Dendritic cell treated with granulocyte-macrophage colony-stimulating factor and Interleukin-4, amounts not matched to agents 40 ng/mL and 50 ng/mL, for 4 days (primary cell): ENCODE results near the gene MT1E.

Experiments used
- H3K27ac Mint-ChIP-seq: one replicate; pipeline ENCODE4 v1.8.0; 2022; ENCODE audit warnings: mild to moderate bottlenecking, mixed read lengths
- H3K27me3 Mint-ChIP-seq: one replicate; pipeline ENCODE4 v1.8.0; 2022; ENCODE audit warnings: mild to moderate bottlenecking, mixed read lengths
- H3K36me3 Mint-ChIP-seq: one replicate; pipeline ENCODE4 v1.8.0; 2022; ENCODE audit warnings: low read depth, mixed read lengths
- H3K4me1 Mint-ChIP-seq: one replicate; pipeline ENCODE4 v1.8.0; 2022; ENCODE audit warnings: low read depth, mixed read lengths
- H3K4me3 Mint-ChIP-seq: one replicate; pipeline ENCODE4 v1.8.0; 2022; ENCODE audit warnings: mild to moderate bottlenecking, moderate library complexity, mixed read lengths
- H3K9me3 Mint-ChIP-seq: one replicate; pipeline ENCODE4 v1.8.0; 2022; ENCODE audit warnings: mixed read lengths
- intact Hi-C: fragments of 100-400 bp; cut with micrococcal nuclease; formaldehyde crosslinking; loops from one replicate; pipeline ENCODE4 v1.15.0; 2022

The MT1E gene

DNA sequence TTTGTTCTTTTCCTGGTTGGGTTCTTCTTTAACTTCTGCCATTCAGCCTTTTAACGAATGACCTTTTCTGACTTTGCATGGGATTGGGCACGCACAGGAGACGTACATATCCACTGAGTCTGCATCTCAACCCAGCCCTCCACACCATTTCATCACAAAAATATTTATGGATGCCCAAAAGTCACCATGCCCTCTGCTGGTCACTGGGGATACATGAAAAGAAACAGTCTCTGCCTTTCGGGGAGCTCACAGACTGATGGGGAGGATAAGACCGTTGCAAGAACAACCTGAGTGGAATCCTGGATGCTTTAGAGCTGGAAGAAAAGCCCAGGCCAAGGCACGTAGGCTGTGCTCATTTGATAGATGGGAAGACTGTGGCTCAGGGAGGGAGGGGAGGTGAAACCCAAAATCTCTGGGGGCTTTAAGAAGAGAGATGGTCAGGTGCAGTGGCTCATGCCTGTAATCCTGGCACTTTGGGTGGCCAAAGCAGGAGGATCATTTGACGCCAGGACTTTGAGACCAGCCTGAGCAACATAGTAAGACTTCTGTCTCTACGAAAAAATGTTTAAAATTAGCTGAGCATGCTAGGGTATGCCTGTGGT lies 25.1 kb upstream of the MT1E start:
- no peak overlapping the region for H3K4me3 Mint-ChIP-seq
- H3K4me1 Mint-ChIP-seq, result no peaks in the 10 kb centered on the region
- intact Hi-C loops, result loop anchor here (1.0 to 2.0 kb wide), 3 partner anchors 23 to 102 kb away; no protein-coding TSS in a partner anchor
- peaks cover 40% of the 10 kb centered on the region for H3K27me3 Mint-ChIP-seq
- H3K9me3 Mint-ChIP-seq, result no peaks in the 10 kb centered on the region
- no peak overlapping the region for H3K27ac Mint-ChIP-seq
- H3K36me3 Mint-ChIP-seq, result no peaks in the 10 kb centered on the region

DNA sequence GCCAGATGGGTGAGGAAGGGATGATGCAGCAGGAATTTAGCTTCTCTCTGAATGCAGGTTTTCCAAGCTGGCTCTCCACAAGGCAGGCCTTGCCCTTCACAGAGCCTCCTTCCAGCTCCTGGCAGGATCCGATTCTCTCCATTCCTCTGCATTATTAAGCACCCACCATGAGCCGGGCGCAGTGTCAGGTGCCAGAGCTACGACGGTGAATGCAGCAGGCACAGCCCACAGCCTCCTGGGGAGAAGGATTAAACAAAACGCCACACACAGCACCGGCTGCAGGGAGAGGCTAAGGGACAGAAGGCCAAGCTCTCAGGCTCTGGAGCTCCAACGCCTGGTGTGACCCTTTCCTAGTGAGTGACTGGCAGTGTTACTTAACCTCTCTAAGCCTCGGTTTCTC lies 24.3 kb upstream of the MT1E start:
- H3K27ac Mint-ChIP-seq, result no peak overlapping the region
- H3K4me3 Mint-ChIP-seq, result no peak overlapping the region
- intact Hi-C loops, result loop anchor here (2.0 kb wide), 1 partner anchor 101 kb away; no protein-coding TSS in a partner anchor
- no peaks in the 10 kb centered on the region for H3K4me1 Mint-ChIP-seq
- no peaks in the 10 kb centered on the region for H3K9me3 Mint-ChIP-seq
- peaks cover 37% of the 10 kb centered on the region for H3K27me3 Mint-ChIP-seq
- H3K36me3 Mint-ChIP-seq, result no peaks in the 10 kb centered on the region

GRCh38 chr16:56603589-56603988 lies 22.0 kb upstream of the MT1E start:
- H3K9me3 Mint-ChIP-seq, result no peaks in the 10 kb centered on the region

DNA sequence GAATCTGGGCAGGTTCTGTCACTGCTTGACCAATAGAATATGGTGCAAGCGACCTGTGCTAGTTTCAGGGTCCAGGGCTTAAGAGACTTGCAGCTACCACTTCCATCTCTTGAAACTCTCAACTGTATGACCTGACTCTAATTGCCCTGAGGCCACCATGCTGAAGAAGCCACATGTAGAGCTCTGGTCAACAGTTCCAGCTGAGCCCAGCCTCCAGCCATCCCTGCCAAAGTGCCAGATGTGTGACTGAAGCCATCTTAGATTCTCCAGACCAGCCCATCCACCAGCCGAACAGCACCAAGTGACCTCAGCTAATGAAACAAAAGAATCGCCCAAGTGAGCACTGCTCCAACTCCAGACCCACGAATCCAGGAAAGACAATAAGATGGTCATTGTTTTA lies 20.6 kb upstream of the MT1E start:
- Mint-ChIP-seq H3K9me3 (no peaks in the 10 kb centered on the region), H3K4me3 (no peak overlapping the region), H3K36me3 (no peaks in the 10 kb centered on the region), H3K27ac (no peak overlapping the region), H3K4me1 (peaks cover 30% of the 10 kb centered on the region), H3K27me3 (peaks cover 21% of the 10 kb centered on the region)
- intact Hi-C loops, result no loop called here

More at GRCh38 chr16:56603589-56603988, 22.0 kb upstream of the MT1E start:
- H3K27me3 Mint-ChIP-seq, result peaks cover 21% of the 10 kb centered on the region
- peaks cover 18% of the 10 kb centered on the region for H3K4me1 Mint-ChIP-seq
- H3K36me3 Mint-ChIP-seq, result no peaks in the 10 kb centered on the region
- H3K4me3 Mint-ChIP-seq, result no peak overlapping the region
- no peak overlapping the region for H3K27ac Mint-ChIP-seq
- intact Hi-C loops, result no loop called here

- peaks cover 35% of the 10 kb centered on the region for H3K4me1 Mint-ChIP-seq
- intact Hi-C loops, result no loop called here
- H3K36me3 Mint-ChIP-seq, result no peaks in the 10 kb centered on the region
- no peak overlapping the region for H3K27ac Mint-ChIP-seq
- H3K4me3 Mint-ChIP-seq, result no peak overlapping the region
- H3K9me3 Mint-ChIP-seq, result no peaks in the 10 kb centered on the region
- H3K27me3 Mint-ChIP-seq, result peaks cover 17% of the 10 kb centered on the region
These were observed 20.1 kb upstream of the MT1E start for GRCh38 chr16:56605475-56605874.

- no peak overlapping the region for H3K27ac Mint-ChIP-seq
- H3K27me3 Mint-ChIP-seq, result peaks cover 11% of the 10 kb centered on the region
- no peaks in the 10 kb centered on the region for H3K9me3 Mint-ChIP-seq
- H3K36me3 Mint-ChIP-seq, result no peaks in the 10 kb centered on the region
- H3K4me3 Mint-ChIP-seq, result no peak overlapping the region
- intact Hi-C loops, result no loop called here
- peaks cover 41% of the 10 kb centered on the region for H3K4me1 Mint-ChIP-seq
These were observed 19.5 kb upstream of the MT1E start for GRCh38 chr16:56606071-56606475.

DNA sequence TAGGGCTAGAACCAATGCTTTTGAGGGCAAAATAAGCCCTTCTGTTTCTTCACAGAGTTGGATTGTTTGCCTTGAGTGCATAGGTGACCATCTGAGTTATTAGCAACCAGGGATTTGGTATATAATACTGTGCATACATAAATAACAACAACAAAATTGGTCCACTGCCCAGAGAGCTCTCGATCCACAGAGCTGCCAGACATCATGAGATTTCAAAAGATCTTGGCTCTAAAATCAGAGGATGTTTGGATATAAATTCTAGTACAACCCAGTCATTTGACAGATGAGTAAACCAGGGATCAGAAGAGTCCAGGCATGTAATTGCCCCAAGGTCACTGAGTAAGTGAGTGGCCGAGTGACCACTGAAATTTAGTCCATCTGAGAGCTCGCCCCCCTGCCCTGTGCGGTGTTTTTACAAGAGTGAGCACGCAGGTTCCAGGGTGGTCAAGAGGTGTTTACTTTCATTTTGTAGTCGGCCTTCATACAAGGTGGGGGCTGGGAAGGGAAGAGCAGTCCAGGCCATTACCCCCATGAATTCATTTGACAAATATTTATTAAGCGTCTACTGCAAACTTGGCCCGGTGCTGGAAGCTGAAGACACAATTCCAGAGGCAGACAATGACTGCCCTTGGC lies 19.0 kb upstream of the MT1E start:
- Mint-ChIP-seq H3K4me3 (no peak overlapping the region), H3K27me3 (peaks cover 8% of the 10 kb centered on the region), H3K27ac (peak overlapping the region; percentile 86), H3K36me3 (no peaks in the 10 kb centered on the region), H3K9me3 (no peaks in the 10 kb centered on the region), H3K4me1 (peaks cover 45% of the 10 kb centered on the region)
- intact Hi-C loops, result no loop called here

DNA sequence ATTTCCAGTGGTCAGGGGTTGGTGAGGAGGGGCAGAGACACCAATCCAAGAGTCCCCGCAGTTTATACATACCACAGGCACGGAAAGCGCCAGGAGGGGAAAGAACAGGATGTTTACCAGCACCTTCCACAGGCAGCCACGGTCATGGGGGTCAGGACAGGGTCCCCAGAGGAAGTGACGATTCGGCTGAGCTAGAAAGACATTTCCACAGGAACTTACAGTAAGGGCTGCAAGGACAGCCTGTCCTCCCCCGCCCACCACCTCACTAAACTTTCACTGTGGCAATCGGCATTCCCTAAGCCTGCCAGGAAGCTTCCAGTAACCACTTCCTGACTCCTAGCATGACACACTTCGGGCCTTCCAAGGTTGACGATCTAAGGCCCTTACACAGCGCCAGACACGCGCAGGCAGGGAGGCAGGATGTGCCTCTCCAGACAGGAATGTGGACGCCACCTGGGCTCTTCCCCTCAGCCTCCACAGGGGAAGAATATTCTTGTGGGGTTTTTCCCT lies 18.4 kb upstream of the MT1E start:
- intact Hi-C loops, result no loop called here
- no peaks in the 10 kb centered on the region for H3K36me3 Mint-ChIP-seq

GRCh38 chr16:56607675-56608042 lies 17.9 kb upstream of the MT1E start:
- Mint-ChIP-seq H3K4me1 (peaks cover 45% of the 10 kb centered on the region), H3K4me3 (peak overlapping the region; percentile 18), H3K27ac (peak overlapping the region; percentile 86), H3K36me3 (no peaks in the 10 kb centered on the region), H3K9me3 (no peaks in the 10 kb centered on the region), H3K27me3 (peaks cover 4% of the 10 kb centered on the region)
- intact Hi-C loops, result no loop called here

More for the DNA sequence above, 18.4 kb upstream of the MT1E start:
- H3K4me1 Mint-ChIP-seq, result peaks cover 45% of the 10 kb centered on the region
- no peak overlapping the region for H3K4me3 Mint-ChIP-seq
- no peaks in the 10 kb centered on the region for H3K9me3 Mint-ChIP-seq
- H3K27me3 Mint-ChIP-seq, result peaks cover 5% of the 10 kb centered on the region
- peak overlapping the region; percentile 86 for H3K27ac Mint-ChIP-seq

DNA sequence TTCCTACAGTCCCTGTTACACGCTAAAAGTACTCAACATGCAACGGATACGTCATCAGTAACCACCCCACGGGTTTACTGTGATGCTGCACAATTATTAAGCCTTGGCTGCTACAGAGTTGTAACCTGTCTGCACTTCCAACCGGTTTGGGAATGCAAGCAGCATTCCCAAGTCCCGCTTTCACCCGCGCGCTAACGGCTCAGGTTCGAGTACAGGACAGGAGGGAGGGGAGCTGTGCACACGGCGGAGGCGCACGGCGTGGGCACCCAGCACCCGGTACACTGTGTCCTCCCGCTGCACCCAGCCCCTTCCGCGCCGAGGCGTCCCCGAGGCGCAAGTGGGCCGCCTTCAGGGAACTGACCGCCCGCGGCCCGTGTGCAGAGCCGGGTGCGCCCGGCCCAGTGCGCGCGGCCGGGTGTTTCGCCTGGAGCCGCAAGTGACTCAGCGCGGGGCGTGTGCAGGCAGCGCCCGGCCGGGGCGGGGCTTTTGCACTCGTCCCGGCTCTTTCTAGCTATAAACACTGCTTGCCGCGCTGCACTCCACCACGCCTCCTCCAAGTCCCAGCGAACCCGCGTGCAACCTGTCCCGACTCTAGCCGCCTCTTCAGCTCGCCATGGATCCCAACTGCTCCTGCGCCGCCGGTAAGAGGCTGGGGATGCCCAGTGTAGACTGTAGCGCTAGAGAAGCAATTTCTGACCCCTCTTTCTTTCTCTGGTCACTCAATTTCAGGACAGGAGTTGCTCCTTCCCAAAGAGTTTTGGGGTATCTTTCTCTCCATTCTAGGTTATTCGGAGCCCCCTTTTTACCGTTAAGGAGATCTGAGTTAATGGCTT lies 17.3 kb upstream of the MT1E start, which contains the start of gene MT2A:
Gene MT2A (plus strand): TSS at position 542 of the 833 bp plus-strand sequence. CDS start 72 bp downstream, at position 614.
- intact Hi-C loops, result no loop called here
- Mint-ChIP-seq H3K4me3 (peak within 1 kb of the TSS; percentile 75), H3K27me3 (peaks cover 4% of the 10 kb centered on the region), H3K4me1 (peaks cover 45% of the 10 kb centered on the region), H3K27ac (peak within 1 kb of the TSS; percentile 86), H3K36me3 (no peaks in the 10 kb centered on the region), H3K9me3 (no peaks in the 10 kb centered on the region)

DNA sequence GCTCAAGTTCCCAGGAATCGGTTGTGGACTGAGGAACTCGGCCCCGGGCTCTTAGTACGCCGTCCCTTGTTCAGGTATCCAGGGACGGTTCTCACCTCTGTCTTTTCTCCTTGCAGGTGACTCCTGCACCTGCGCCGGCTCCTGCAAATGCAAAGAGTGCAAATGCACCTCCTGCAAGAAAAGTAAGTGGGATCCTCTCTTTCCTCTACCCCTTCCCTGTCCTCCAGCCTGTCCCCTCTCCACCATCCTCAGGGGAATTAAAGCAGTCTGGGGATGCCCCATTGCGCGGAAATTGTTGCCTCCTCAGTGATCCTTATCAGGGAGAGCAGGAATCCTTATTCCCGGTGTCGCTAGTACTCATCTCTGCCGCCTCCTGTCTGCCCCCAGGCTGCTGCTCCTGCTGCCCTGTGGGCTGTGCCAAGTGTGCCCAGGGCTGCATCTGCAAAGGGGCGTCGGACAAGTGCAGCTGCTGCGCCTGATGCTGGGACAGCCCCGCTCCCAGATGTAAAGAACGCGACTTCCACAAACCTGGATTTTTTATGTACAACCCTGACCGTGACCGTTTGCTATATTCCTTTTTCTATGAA lies 16.6 kb upstream of the MT1E start:
- Mint-ChIP-seq H3K4me3 (peak overlapping the region; percentile 75), H3K4me1 (peaks cover 45% of the 10 kb centered on the region), H3K36me3 (no peaks in the 10 kb centered on the region), H3K27ac (peak overlapping the region; percentile 86), H3K27me3 (peaks cover 5% of the 10 kb centered on the region), H3K9me3 (no peaks in the 10 kb centered on the region)
- intact Hi-C loops, result no loop called here

DNA sequence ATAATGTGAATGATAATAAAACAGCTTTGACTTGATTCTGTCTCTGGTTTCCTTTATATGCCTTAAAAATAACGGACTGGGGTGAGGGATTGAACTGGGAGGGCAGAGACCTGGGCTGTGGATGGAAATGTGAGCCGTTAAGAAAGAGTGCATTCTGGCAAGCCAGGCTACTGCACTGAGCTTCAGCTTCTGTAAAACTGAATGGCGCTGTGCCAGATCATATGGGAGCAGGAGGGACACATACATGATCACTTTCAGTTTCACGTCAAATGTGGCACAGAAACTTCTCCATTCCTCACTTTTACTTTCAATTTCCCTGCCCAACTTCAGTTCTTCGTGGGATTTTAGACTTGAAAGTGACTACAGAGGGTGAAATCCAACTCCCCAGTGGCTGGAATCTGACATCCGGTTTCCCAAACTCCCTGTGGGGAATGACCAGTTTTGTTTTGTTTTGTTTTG lies 16.1 kb upstream of the MT1E start:
- intact Hi-C loops, result no loop called here

DNA sequence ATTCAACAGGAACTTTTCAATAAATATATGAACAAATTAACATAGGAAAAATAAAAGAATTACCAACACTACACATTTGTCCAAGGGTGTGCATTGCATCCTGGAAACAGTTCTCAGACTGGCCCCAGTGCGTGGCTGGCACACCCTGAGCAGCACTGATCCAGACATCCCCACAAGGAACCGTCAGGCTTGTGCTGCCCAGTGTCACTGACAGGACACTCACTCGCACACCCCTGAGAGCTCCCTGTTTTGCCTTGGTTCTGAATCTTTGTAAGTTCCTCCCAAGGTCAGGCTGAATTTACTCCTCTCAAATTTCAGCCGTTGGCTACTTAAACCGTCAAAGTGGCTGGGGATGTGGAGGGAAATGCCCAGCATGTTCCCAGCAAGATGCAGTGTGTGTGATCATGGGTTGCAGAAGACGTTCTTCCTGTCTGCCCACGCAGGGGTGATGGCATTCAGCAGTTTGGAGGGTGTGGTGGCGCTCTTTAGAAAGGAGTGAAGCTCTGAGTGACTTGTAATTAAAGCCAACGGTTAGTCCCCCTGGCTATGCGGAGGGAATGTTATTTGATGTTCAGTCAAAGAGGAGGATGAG lies 15.5 kb upstream of the MT1E start:
- Mint-ChIP-seq H3K27ac (peak overlapping the region; percentile 86), H3K4me1 (peaks cover 45% of the 10 kb centered on the region), H3K36me3 (no peaks in the 10 kb centered on the region), H3K27me3 (peaks cover 9% of the 10 kb centered on the region), H3K4me3 (peak overlapping the region; percentile 75), H3K9me3 (no peaks in the 10 kb centered on the region)
- intact Hi-C loops, result no loop called here

More for the DNA sequence above, 16.1 kb upstream of the MT1E start:
- Mint-ChIP-seq H3K27ac (peak overlapping the region; percentile 86), H3K4me3 (peak overlapping the region; percentile 75), H3K9me3 (no peaks in the 10 kb centered on the region), H3K36me3 (no peaks in the 10 kb centered on the region), H3K27me3 (peaks cover 8% of the 10 kb centered on the region), H3K4me1 (peaks cover 45% of the 10 kb centered on the region)
